Immature natural killer cell (primary cell): ENCODE measurements around the gene ABI1. TPM values are rescaled to one million over a fixed set of nuclear protein-coding genes. Genes with fewer than 3 reads are reported as not detected.
"Not testable (repeated sequence)": the region's sequence is repeated elsewhere in the genome, so short reads cannot be mapped to it uniquely, and the experiment has no call there.

Experiments
- DNase-seq, 3 donors: peaks; one replicate each; pipeline ENCODE4 v3.0.0; 2022; ENCODE audit warnings: mixed read lengths in 1 of 3
- H3K27ac Mint-ChIP-seq, 6 donors: one replicate each; pipeline ENCODE4 v1.8.0; 2020; ENCODE audit warnings: mixed read lengths in 6 of 6, mild to moderate bottlenecking in 5 of 6, inconsistent platforms in 4 of 6, moderate library complexity in 3 of 6
- H3K27me3 Mint-ChIP-seq, 3 donors: one replicate each; pipeline ENCODE4 v1.8.0; 2020 to 2021; ENCODE audit warnings: low read depth in 3 of 3, mild to moderate bottlenecking in 3 of 3, mixed read lengths in 3 of 3, moderate library complexity in 3 of 3, inconsistent platforms in 1 of 3
- H3K36me3 Mint-ChIP-seq, 3 donors: one replicate each; pipeline ENCODE4 v1.8.0; 2020; ENCODE audit warnings: mixed read lengths in 3 of 3, inconsistent platforms in 2 of 3, mild to moderate bottlenecking in 2 of 3
- H3K4me1 Mint-ChIP-seq, 2 donors: one replicate each; pipeline ENCODE4 v1.8.0; 2020; ENCODE audit warnings: inconsistent platforms in 2 of 2, mild to moderate bottlenecking in 2 of 2, mixed read lengths in 2 of 2, moderate library complexity in 1 of 2
- H3K4me3 Mint-ChIP-seq, 5 donors: one replicate each; pipeline ENCODE4 v1.8.0; 2020; ENCODE audit warnings: mild to moderate bottlenecking in 5 of 5, mixed read lengths in 5 of 5, inconsistent platforms in 3 of 5, moderate library complexity in 3 of 5
- H3K9me3 Mint-ChIP-seq, 6 donors: one replicate each; pipeline ENCODE4 v1.8.0; 2020; ENCODE audit warnings: mild to moderate bottlenecking in 6 of 6, mixed read lengths in 6 of 6, inconsistent platforms in 4 of 6, moderate library complexity in 3 of 6
- polyA plus RNA-seq, 3 donors: library from polyadenylated mRNA; unstranded; fragments of 300-500 nt; fragmentation: Illumina TruSeq; gene quantifications; one replicate each; pipeline ENCODE4 v1.2.3, GENCODE V29; 2021

Gene ABI1
- 10 to 100 TPM; 65.0 to 85.3 (median 84.0) TPM for polyA plus RNA-seq

GRCh38 chr10:26860443-26861204 lies at the start of gene ABI1:
Gene ABI1, minus strand, starts transcription at chr10:26860958. Its CDS starts 95 bp downstream, at chr10:26860863.
- Mint-ChIP-seq H3K9me3 (no peaks in the 10 kb centered on the region), H3K27me3 (peaks cover 16 to 18% (median 17%) of the 10 kb centered on the region in 3 donors), H3K4me1 (peaks cover 39 to 51% of the 10 kb centered on the region in 2 donors)

GRCh38 chr10:26909753-26910152 lies 49.0 kb upstream of the ABI1 start:
- no peaks in the 10 kb centered on the region for H3K36me3 Mint-ChIP-seq

More at GRCh38 chr10:26860443-26861204, at the start of gene ABI1:
- peak; percentile 98 to 99 (median 99) for DNase-seq
- Mint-ChIP-seq H3K36me3 (no peaks in the 10 kb centered on the region), H3K4me3 (peak within 1 kb of the TSS; percentile 96 to 99 (median 97)), H3K27ac (peak within 1 kb of the TSS; percentile 96 to 100 (median 98))

DNA sequence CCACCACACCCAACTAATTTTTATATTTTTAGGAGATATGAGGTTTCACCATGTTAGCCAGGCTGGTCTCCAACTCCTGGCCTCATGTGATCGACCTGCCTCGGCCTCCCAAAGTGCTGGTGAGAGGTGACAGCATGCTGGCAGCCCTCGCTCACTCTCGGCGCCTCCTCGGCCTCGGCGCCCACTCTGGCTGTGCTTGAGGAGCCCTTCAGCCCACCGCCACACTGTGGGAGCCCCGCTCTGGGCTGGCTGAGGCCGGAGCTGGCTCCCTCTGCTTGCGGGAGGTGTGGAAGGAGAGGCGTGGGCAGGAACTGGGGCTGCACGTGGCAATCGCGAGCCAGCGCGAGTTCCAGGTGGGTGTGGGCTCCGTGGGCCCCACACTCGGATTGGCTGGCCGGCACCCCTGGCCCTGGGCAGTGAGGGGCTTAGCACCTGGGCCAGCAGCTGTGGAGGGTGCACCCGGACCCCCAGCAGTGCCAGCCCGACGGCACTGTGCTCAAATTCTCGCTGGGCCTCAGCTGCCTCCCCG lies 44.6 kb upstream of the ABI1 start:
- H3K36me3 Mint-ChIP-seq, DNase-seq, H3K4me3 Mint-ChIP-seq, H3K4me1 Mint-ChIP-seq, H3K27me3 Mint-ChIP-seq, H3K27ac Mint-ChIP-seq, H3K9me3 Mint-ChIP-seq: not testable (repeated sequence)

More at GRCh38 chr10:26909753-26910152, 49.0 kb upstream of the ABI1 start:
- Mint-ChIP-seq H3K27me3 (peaks cover 0 to 7% (median 2%) of the 10 kb centered on the region in 3 donors), H3K9me3 (no peaks in the 10 kb centered on the region), H3K4me1 (no peaks in the 10 kb centered on the region), H3K4me3 (no peak overlapping the region), H3K27ac (no peak overlapping the region)
- DNase-seq, result no peak

DNA sequence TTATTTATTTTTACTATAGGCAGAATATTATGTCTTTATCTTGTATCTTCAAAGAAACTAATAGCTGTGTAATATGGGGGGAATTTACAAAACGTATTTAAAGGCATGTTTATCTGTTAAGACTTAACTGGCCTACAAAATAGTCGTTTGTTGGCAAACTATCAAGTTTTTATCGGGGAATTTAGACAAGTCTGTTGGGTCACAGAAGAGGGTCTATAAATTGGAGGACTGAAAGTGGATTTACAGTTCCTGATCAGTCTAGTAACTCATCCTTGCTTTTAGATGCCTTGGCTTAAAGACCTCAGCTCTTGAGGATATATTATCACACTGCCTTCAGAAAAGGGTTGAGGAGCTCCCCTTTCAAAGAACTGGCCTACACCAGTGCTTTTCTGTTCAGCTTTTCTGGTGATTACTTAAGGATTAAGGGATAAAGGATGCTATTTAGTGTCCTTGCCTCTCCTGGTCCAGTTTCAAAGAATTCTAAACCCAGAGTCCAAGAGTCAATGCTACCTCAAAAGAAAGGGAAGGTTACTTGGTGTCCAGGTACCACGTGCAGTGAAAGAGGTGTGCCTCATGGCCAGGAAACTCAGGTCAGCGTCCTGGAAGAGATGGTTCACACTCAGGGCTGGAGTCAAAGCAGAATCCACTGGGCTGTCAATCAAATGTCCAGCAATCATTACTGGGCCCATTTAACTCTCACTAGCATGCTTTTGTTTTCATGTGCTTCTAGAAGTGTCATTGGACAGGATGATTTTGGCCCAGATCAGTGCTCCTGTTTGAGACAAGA lies 42.9 kb upstream of the ABI1 start:
- Mint-ChIP-seq H3K27ac (no peak overlapping the region), H3K27me3 (peaks cover 0 to 2% (median 0%) of the 10 kb centered on the region in 3 donors), H3K9me3 (no peaks in the 10 kb centered on the region), H3K4me1 (no peaks in the 10 kb centered on the region), H3K36me3 (no peaks in the 10 kb centered on the region), H3K4me3 (no peak overlapping the region)
- no peak for DNase-seq

DNA sequence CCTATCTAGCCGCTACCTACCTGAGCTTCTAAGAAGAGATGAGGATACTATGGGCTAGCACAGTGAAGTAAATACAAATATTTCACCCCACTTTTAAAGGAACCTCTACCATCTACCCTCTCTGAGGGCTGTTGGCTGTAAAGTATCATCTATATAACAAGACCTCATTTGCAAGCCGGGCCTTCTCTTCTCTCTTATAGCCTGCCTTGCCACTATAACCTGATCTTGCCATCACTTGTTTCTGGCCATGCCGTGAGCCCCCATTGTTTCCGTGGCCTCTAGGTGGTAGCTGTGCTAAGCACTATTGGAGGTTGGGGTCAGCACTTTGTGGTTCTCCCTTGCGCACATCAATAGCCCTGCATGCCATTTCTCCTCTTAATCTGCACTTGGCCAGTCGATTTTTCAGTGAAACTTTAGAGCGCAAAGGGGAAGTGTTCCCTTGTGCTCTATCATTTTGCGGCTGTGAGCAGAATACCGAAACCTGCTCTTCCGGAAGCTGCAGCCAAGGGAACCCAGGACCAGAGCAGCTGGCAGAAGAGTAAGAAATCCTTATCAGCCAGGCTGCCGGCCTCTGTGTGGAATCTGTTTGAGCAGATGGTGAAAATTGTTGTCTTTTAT lies 31.7 kb upstream of the ABI1 start:
- not testable (repeated sequence) for H3K9me3 Mint-ChIP-seq, H3K36me3 Mint-ChIP-seq, H3K27me3 Mint-ChIP-seq, H3K4me1 Mint-ChIP-seq, DNase-seq, H3K4me3 Mint-ChIP-seq, H3K27ac Mint-ChIP-seq

DNA sequence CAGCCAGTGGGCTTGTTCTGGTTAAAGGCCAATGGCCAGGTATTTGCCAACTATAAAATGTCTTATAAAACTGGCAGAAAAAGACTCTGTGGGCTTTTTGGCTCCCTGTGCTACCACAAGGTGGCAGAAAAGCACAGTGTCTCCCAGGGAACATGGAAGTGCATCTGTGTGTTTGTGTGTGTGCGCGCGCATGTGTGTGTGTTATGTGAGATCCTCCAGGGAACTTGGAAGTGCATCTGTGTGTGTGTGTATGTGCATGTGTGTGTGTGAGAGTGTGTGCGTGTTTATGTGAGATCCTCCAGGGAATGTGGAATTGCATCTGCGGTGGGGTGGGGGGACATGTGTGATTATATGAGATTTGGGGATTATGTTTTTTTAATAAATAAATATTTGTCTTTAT lies 30.2 kb upstream of the ABI1 start:
- Mint-ChIP-seq H3K4me3 (no peak overlapping the region), H3K27me3 (peaks cover 0 to 12% (median 2%) of the 10 kb centered on the region in 3 donors), H3K27ac (no peak overlapping the region), H3K4me1 (no peaks in the 10 kb centered on the region), H3K36me3 (no peaks in the 10 kb centered on the region), H3K9me3 (peaks cover 0 to 5% (median 3%) of the 10 kb centered on the region in 6 donors)
- DNase-seq, result peak; percentile 8 to 28 (median 17)

DNA sequence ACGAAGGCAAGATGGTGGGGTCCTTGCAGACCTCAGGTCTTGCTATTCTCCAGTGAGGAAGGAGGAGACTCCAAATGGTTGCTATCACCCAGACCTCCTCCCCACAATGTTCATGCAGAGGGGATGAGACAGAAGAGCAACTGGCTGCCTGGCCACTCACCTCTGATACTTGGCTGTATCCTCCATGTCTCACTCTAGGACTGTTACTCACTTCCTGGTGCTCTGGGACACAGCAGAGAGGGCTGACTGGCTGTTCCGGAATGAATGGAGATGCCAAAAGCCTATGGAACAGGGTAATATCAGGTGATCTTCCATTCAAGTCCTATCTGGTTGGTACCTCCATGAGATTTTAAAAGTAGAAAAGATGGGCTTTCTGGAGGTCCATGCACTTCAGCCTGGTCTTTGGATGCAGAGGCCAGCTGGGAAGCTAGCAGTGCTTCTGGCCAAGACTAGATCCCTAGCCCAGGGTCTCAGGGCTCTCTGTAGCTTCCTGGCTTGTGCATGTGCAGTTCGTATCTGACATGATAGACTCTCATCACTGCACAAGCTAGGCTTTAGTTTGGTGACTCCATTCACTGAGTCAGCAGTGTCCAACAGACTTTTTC lies 27.0 kb upstream of the ABI1 start:
- H3K27me3 Mint-ChIP-seq, result peaks cover 4 to 13% (median 5%) of the 10 kb centered on the region in 3 donors
- peaks cover 0 to 5% (median 0%) of the 10 kb centered on the region in 6 donors for H3K9me3 Mint-ChIP-seq
- H3K27ac Mint-ChIP-seq, result no peak overlapping the region
- no peak for DNase-seq
- H3K4me1 Mint-ChIP-seq, result no peaks in the 10 kb centered on the region
- no peak overlapping the region for H3K4me3 Mint-ChIP-seq
- H3K36me3 Mint-ChIP-seq, result no peaks in the 10 kb centered on the region

DNA sequence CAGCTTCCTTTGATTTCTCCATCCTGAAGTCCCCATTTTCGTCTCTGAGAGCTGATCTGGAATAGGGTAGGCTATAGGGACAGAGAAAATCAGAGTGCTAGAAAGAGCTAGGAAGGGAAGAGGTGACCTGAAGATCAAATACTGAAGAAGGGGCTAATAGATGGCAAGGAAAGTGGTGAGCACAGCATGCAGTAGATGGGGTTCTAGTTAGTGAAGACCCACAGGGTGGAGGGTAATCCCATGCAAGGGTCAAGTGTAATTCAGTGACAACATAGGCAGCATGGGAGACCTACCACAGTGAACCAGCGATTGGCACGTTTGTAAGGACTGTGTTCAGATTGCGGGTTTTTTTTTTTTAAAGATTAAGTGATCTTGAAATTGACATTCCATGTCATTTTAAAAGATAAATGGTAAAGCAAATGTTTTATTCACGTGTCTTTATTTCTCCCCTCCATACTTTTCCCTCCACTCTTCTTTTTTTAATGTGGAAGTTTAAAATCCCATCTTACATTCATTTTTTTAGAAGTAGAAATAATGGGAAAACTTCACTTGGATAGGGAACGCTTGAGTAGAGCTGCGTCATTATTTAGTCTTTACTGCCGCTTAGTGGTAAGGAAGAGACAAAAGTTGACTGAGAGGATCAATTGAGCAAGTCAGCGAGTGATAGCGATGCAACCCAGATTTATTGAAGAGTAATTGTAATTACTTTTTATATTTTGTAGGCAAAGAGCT lies 21.0 kb upstream of the ABI1 start:
- Mint-ChIP-seq H3K27ac (no peak overlapping the region), H3K4me3 (no peak overlapping the region), H3K36me3 (no peaks in the 10 kb centered on the region), H3K9me3 (no peaks in the 10 kb centered on the region), H3K4me1 (no peaks in the 10 kb centered on the region), H3K27me3 (peaks cover 5 to 8% (median 6%) of the 10 kb centered on the region in 3 donors)
- DNase-seq, result peak; percentile 42 to 52 (median 47)

DNA sequence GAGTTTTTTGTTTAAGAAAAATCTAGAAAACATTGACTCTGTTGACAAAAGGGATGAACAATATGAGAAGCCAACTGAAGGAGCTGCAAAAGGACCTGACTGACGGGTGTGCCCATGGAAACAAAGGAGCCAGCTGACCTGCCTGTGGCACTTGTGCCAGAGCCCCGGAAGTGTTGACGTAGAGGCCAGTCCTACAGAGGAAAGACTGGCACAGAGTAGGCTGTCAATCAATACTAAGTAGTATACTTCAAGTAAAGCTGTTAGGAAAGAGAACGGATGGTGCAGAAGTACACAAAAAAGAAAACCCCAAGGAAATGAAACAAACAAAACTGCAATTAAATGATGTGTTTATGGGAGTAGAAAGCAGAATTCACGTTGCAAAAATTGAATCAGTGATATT lies 19.0 kb upstream of the ABI1 start:
- Mint-ChIP-seq H3K4me3 (no peak overlapping the region), H3K9me3 (no peaks in the 10 kb centered on the region), H3K27ac (no peak overlapping the region), H3K27me3 (peaks cover 3 to 10% (median 4%) of the 10 kb centered on the region in 3 donors), H3K36me3 (no peaks in the 10 kb centered on the region), H3K4me1 (no peaks in the 10 kb centered on the region)
- no peak for DNase-seq

DNA sequence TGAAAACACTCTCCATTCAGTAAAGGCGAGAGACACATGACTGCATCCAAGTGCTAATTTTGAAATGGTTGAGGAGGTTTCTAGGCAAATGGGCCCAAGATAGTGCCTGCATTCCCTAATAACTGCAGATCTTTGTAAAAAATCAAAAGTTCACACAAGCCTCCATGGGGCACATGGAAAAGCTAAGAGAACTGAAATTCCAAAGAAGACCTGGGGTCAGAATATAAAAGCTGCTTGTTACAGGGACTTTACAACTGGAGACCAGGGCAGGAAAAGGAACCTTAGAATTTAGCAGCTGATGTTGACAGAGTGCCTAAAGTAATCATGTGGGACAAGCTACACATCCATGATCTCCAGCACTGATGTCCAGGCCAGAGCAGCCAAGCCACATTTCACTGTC lies 10.0 kb upstream of the ABI1 start:
- Mint-ChIP-seq H3K4me1 (peaks cover 0 to 4% of the 10 kb centered on the region in 2 donors), H3K36me3 (peaks cover 0 to 7% (median 0%) of the 10 kb centered on the region in 3 donors), H3K4me3 (no peak overlapping the region), H3K27me3 (peaks cover 1 to 8% (median 3%) of the 10 kb centered on the region in 3 donors), H3K27ac (no peak overlapping the region), H3K9me3 (no peaks in the 10 kb centered on the region)
- DNase-seq, result no peak

GRCh38 chr10:26869528-26869927 lies 8.8 kb upstream of the ABI1 start:
- no peak overlapping the region for H3K27ac Mint-ChIP-seq
- H3K36me3 Mint-ChIP-seq, result peaks cover 0 to 7% (median 0%) of the 10 kb centered on the region in 3 donors
- no peak overlapping the region for H3K4me3 Mint-ChIP-seq
- no peaks in the 10 kb centered on the region for H3K9me3 Mint-ChIP-seq
- DNase-seq, result no peak
- peaks cover 0 to 4% of the 10 kb centered on the region in 2 donors for H3K4me1 Mint-ChIP-seq
- peaks cover 1 to 6% (median 5%) of the 10 kb centered on the region in 3 donors for H3K27me3 Mint-ChIP-seq

- no peak for DNase-seq
- peaks cover 16 to 25% of the 10 kb centered on the region in 2 donors for H3K4me1 Mint-ChIP-seq
- H3K27me3 Mint-ChIP-seq, result peaks cover 17 to 20% (median 18%) of the 10 kb centered on the region in 3 donors
- no peak overlapping the region for H3K27ac Mint-ChIP-seq
- H3K4me3 Mint-ChIP-seq, result no peak overlapping the region
- H3K9me3 Mint-ChIP-seq, result no peaks in the 10 kb centered on the region
- H3K36me3 Mint-ChIP-seq, result peaks cover 0 to 4% (median 0%) of the 10 kb centered on the region in 3 donors
Observed at GRCh38 chr10:26863351-26864076, 2.8 kb upstream of the ABI1 start.
